Activated naive CD8-positive, alpha-beta T cell treated with anti-CD3 and anti-CD28 coated beads for 36 hours (primary cell): ENCODE results near the gene SOS2. TPM values are rescaled to one million over a fixed set of nuclear protein-coding genes. Genes with fewer than 3 reads are reported as not detected.
"Not testable (repeated sequence)": the region's sequence is repeated elsewhere in the genome, so short reads cannot be mapped to it uniquely, and the experiment has no call there.

ENCODE experiments used
- DNase-seq: peaks from one replicate; pipeline ENCODE4 v3.0.0; 2021
- H3K27ac Mint-ChIP-seq: one replicate; pipeline ENCODE4 v1.8.0; 2022; ENCODE audit warnings: mild to moderate bottlenecking, moderate library complexity, mixed read lengths
- H3K27me3 Mint-ChIP-seq: one replicate; pipeline ENCODE4 v1.8.0; 2022; ENCODE audit warnings: mild to moderate bottlenecking, mixed read lengths
- H3K36me3 Mint-ChIP-seq: one replicate; pipeline ENCODE4 v1.8.0; 2021; ENCODE audit warnings: mild to moderate bottlenecking, mixed read lengths
- H3K4me1 Mint-ChIP-seq: one replicate; pipeline ENCODE4 v1.8.0; 2021; ENCODE audit warnings: mixed read lengths
- H3K4me3 Mint-ChIP-seq: one replicate; pipeline ENCODE4 v1.8.0; 2022; ENCODE audit warnings: mild to moderate bottlenecking, moderate library complexity, mixed read lengths
- H3K9me3 Mint-ChIP-seq: one replicate; pipeline ENCODE4 v1.8.0; 2022; ENCODE audit warnings: mixed read lengths
- total RNA-seq, 2 experiments: library from RNA; stranded (reverse); gene quantifications; one replicate each; pipeline ENCODE4 v1.2.3, GENCODE V29; 2021

SOS2 gene
- total RNA-seq, 2 experiments from 2014 or later = 13.4 to 13.6 TPM

DNA sequence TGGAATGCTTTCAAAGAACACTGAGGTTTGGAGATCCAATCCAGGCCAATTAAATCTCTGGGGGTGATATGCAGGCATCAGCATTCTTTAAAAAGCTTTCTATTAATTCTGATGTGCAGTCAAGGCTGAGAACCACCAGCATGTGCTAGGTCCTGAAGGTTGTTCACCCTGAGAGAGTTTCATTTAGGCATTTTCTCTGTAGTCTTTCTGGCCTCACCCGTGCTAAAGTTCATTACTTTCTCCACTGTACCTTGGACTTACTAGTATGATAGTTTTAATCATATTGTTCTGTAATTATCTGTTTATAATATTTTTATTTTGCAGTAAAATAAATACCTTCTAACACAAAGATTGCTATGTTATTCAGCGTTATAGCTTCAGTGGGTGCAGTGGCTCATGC lies 32.9 kb downstream of the SOS2 start:
- H3K4me1 Mint-ChIP-seq = no peaks in the 10 kb centered on the region
- no peaks in the 10 kb centered on the region for H3K9me3 Mint-ChIP-seq
- H3K27ac Mint-ChIP-seq = no peak overlapping the region
- H3K27me3 Mint-ChIP-seq = no peaks in the 10 kb centered on the region
- peaks cover 2% of the 10 kb centered on the region for H3K36me3 Mint-ChIP-seq
- DNase-seq = no peak
- H3K4me3 Mint-ChIP-seq = no peak overlapping the region

DNA sequence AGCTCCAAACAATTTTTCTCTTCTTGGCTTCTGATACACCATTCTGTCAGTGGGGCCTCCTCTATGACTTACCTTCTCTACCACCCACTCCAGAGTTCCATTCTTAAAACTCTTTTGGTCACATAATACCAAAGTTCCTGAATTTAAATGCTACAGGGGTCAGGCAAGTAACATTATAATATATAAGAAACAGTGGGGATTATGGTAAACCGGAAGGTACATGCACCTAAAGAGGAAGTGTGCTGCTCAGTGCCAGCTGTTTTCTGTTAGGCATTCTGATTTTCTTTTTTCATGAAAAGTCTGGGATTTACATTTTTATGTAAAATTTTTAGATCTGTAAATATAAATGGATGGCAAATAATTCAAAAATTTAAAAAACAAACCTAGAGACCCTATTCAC lies 39.9 kb downstream of the SOS2 start:
- Mint-ChIP-seq H3K9me3 (no peaks in the 10 kb centered on the region), H3K4me3 (no peak overlapping the region), H3K36me3 (peaks cover 2% of the 10 kb centered on the region), H3K27me3 (no peaks in the 10 kb centered on the region), H3K27ac (no peak overlapping the region), H3K4me1 (no peaks in the 10 kb centered on the region)
- DNase-seq = no peak

DNA sequence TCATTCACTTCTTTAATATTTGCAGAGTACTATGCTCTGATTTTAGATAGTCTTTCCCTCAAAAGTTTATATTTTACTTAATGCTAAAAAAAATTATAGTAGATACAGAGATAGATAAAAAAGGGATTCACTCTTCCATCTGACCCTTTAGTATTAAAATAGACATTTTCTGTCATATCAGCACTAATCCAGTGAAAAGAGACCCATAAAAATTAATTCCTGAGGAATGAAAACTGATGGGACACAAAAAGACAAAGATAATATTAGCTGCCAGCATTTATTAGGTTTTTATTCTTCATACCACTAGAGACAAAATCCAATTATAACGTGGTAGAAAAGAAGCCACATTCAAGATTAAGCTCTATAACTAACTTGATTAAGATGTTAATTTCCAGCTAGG lies 45.3 kb downstream of the SOS2 start:
- H3K4me1 Mint-ChIP-seq = no peaks in the 10 kb centered on the region
- no peak for DNase-seq
- H3K36me3 Mint-ChIP-seq = peaks cover 2% of the 10 kb centered on the region
- H3K27ac Mint-ChIP-seq = no peak overlapping the region
- H3K9me3 Mint-ChIP-seq = no peaks in the 10 kb centered on the region
- H3K4me3 Mint-ChIP-seq = no peak overlapping the region
- no peaks in the 10 kb centered on the region for H3K27me3 Mint-ChIP-seq

DNA sequence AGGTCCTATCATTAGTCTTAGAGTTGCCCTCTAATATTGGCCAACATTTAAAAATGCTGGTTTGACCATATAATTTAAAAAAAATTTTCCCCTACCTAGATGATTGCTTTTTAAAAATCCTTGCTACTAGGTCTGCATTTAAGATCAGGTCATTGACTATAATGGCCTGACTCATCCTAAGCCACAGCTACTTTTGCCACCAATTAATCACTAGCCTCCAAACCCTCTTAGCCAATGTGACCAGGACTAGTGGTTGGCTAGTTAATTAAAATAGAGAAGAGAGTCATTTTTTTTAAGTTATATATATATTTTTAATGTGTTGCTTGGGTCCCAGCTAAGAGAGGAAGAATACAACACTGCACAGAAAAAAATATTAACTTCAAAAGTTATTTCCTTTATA lies 57.5 kb downstream of the SOS2 start:
- no peak overlapping the region for H3K4me3 Mint-ChIP-seq
- no peak overlapping the region for H3K27ac Mint-ChIP-seq
- peaks cover 3% of the 10 kb centered on the region for H3K36me3 Mint-ChIP-seq
- H3K4me1 Mint-ChIP-seq = no peaks in the 10 kb centered on the region
- no peaks in the 10 kb centered on the region for H3K9me3 Mint-ChIP-seq
- H3K27me3 Mint-ChIP-seq = no peaks in the 10 kb centered on the region
- DNase-seq = no peak

DNA sequence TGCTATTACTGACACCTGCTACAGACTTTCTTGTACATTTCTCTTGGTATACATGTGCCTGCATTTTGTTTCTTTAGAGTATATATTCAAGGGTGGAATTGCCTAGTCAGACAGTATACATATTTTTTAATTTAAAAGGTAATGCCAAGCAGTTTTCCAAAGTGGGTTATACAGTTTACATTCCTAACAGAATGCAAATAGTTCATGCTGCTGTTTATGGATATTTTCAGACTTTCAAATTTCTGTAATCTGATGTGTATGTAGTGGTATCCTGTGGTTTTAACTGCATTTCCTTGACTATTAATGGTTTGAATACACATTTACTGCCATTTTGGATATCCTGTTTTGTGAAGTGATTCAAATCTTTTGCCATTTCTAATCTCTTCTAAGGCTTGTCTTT lies 59.5 kb downstream of the SOS2 start:
- H3K27ac Mint-ChIP-seq = no peak overlapping the region
- no peaks in the 10 kb centered on the region for H3K4me1 Mint-ChIP-seq
- H3K9me3 Mint-ChIP-seq = no peaks in the 10 kb centered on the region
- no peak overlapping the region for H3K4me3 Mint-ChIP-seq
- no peaks in the 10 kb centered on the region for H3K27me3 Mint-ChIP-seq
- H3K36me3 Mint-ChIP-seq = peaks cover 1% of the 10 kb centered on the region
- DNase-seq = no peak

DNA sequence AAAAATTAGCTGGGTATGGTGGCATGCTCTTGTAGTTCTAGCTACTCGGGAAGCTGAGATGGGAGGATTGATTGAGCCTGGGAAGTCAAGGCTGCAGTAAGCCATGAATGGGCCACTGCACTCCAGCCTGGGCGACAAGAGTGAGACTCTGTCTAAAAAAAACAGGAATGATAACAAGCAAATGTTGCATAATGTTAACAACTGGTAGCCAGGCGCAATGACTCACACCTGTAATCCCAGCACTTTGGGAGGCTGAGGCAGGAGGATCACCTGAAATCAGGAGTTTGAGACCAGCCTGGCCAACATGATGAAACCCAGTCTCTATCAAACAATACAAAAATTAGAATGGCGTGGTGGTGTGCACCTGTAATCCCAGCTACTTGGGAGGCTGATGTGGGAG lies 64.0 kb downstream of the SOS2 start:
- not testable (repeated sequence) for H3K36me3 Mint-ChIP-seq, H3K27me3 Mint-ChIP-seq, H3K4me1 Mint-ChIP-seq, DNase-seq, H3K27ac Mint-ChIP-seq, H3K9me3 Mint-ChIP-seq, H3K4me3 Mint-ChIP-seq

DNA sequence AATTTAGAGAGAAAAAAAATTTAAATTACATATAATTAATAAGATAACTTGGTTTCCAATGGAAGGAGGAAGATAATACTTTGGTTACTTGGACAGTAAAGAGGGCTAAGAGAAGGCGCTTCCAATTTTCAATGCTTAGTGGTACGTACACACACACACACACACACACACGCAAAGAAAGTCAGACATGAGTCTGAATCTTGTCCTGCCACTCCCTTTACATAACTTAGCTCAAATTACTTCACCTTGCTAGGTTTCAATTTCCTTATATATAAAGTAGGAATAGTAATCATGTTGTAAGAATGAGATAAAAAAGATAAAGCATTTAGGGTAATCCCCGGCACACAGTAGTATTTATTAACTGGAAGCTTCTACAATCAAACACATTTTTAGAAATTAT lies 75.3 kb downstream of the SOS2 start:
- Mint-ChIP-seq H3K9me3 (no peaks in the 10 kb centered on the region), H3K27me3 (no peaks in the 10 kb centered on the region), H3K4me3 (no peak overlapping the region), H3K27ac (no peak overlapping the region), H3K36me3 (no peaks in the 10 kb centered on the region), H3K4me1 (no peaks in the 10 kb centered on the region)
- no peak for DNase-seq

DNA sequence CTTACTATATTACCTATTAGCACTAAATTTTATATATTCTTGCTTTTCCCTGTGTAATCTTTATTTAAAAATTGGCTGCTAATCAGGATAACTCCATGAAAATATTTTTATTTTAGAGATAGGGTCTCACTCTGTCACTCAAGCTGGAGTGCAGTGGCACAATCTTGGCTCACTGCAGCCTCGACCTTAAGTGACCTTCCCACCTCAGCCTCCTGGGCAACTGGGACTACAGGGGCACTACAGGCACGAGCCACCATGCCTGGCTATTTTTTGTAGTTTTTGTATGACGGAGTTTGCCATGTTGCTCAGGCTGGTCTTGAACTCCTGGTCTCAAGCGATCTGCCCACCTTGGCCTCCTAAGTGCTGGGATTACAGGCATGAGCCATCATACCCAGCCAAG lies 82.6 kb downstream of the SOS2 start:
- no peak for DNase-seq
- Mint-ChIP-seq H3K27ac (no peak overlapping the region), H3K27me3 (no peaks in the 10 kb centered on the region), H3K9me3 (no peaks in the 10 kb centered on the region), H3K4me1 (no peaks in the 10 kb centered on the region), H3K4me3 (no peak overlapping the region), H3K36me3 (peaks cover 3% of the 10 kb centered on the region)

DNA sequence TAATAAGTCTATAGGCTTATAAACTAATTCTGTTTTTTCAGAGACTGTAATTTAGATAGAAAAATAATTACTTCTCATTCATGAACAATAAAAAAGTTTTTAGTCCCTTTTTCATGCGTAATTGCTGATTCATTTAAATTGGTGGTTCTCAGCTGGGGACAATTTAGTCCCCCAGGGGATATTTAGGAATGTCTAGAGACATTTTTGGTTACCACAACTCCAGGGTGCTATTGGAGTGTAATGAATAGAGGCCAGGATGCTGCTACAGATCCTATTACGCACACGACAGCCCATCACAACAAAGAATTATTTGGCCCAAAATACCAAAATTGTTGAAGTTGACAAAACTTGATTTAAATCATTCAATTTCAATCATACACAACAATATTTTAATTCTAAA lies 92.2 kb downstream of the SOS2 start:
- Mint-ChIP-seq H3K4me1 (no peaks in the 10 kb centered on the region), H3K36me3 (no peaks in the 10 kb centered on the region), H3K9me3 (no peaks in the 10 kb centered on the region), H3K4me3 (no peak overlapping the region), H3K27ac (no peak overlapping the region), H3K27me3 (no peaks in the 10 kb centered on the region)
- DNase-seq = no peak

DNA sequence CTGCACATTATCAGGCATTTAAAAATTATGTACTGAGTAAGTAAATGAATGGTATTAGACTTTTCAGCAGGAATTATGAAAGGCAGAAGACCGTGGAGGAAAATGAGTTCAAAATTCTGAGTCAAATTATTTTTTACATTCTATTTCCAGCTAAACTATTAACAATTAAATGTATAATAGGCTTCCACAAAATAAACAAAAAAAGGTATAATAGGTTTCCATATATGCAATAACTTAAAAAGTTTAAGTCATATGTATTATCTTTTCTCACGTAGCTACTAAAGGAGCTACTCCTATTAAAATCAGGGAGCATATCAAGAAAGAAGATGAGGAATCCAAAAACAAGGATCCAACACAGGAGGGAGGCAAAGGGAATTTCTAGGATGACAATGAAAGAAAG lies 103.6 kb downstream of the SOS2 start:
- no peak for DNase-seq
- Mint-ChIP-seq H3K27ac (no peak overlapping the region), H3K9me3 (no peaks in the 10 kb centered on the region), H3K27me3 (no peaks in the 10 kb centered on the region), H3K36me3 (peaks cover 11% of the 10 kb centered on the region), H3K4me3 (no peak overlapping the region), H3K4me1 (no peaks in the 10 kb centered on the region)

DNA sequence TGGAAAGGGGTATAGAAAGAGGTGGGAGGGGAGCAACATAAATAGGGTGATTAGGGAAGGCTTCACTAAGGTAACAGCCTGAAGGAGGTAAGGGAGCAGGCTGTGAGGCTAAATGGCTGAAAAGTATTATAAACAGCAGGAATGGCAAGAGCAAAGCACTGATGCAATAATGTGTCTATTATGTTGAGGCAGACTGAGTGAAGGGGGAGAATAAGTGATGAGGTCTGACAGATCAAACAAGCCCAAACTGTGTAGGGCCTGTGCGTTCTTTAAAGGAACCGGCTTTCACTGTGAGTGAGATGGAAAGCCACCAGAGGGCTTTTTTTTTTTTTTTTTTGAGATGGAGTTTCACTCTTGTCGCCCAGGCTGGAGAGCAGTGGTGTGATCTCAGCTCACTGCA lies 108.3 kb downstream of the SOS2 start:
- Mint-ChIP-seq H3K4me3 (no peak overlapping the region), H3K4me1 (no peaks in the 10 kb centered on the region), H3K9me3 (no peaks in the 10 kb centered on the region), H3K27me3 (no peaks in the 10 kb centered on the region), H3K36me3 (peaks cover 9% of the 10 kb centered on the region), H3K27ac (no peak overlapping the region)
- DNase-seq = no peak

DNA sequence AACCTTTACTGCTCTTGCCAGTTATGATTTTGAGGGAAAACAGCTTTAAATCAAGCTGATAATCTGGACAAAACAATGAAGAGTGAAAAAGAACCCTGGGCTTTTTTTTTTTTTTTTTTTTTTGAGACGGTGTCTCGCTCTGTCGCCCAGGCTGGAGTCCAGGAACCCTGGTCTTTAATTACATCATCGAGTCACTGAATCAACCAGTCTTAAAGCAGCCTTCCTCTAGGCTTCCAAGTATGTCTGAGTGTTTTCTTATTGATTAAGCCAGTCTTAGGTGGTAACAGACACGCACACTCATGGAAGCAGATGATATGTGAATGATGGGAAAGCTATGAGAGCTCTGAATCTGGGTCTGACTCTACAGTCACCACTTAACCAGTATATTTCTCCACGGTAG lies 109.1 kb downstream of the SOS2 start:
- H3K36me3 Mint-ChIP-seq = peaks cover 9% of the 10 kb centered on the region
- no peaks in the 10 kb centered on the region for H3K4me1 Mint-ChIP-seq
- no peak overlapping the region for H3K4me3 Mint-ChIP-seq
- H3K9me3 Mint-ChIP-seq = no peaks in the 10 kb centered on the region
- H3K27me3 Mint-ChIP-seq = no peaks in the 10 kb centered on the region
- H3K27ac Mint-ChIP-seq = no peak overlapping the region
- no peak for DNase-seq

DNA sequence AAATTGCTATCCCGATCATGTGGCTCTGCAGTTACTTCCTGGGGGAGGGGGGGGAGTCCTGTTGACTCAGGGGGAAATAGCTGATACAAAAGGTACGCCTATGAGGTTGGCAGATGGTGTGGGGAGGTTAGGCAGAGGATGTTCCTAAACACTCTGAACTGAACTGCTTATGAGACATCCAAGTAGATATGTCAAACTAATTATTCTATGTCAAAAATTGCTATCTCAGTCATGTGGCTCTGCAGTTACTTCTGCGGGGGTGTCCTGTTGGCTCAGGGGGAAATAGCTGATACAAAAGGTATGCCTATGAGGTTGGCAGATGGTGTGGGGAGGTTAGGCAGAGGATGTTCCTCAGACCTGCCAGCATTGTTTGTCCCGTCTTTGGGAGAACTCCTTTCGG lies 109.9 kb downstream of the SOS2 start:
- Mint-ChIP-seq H3K27ac (no peak overlapping the region), H3K4me1 (peaks cover 5% of the 10 kb centered on the region), H3K9me3 (no peaks in the 10 kb centered on the region), H3K4me3 (no peak overlapping the region), H3K27me3 (no peaks in the 10 kb centered on the region), H3K36me3 (peaks cover 8% of the 10 kb centered on the region)
- no peak for DNase-seq

DNA sequence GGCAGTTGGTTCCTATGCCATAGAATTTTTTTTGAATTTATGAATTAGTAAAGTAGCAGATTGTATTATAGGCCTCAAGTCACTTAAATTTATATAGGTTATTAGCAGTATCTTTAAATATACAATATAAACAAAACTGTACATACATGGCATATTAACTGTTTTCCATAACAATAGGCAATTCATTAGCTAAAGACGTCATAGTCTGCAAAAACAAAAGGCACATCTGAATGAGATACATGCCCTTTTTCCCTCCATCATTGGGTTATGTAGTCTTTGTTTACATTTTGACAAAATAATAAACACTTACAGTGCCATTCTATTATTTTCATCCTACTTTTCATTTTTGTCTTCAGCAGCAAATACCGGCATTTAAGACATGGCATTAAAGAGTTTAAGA lies 113.9 kb downstream of the SOS2 start:
- Mint-ChIP-seq H3K27me3 (no peaks in the 10 kb centered on the region), H3K4me1 (peaks cover 28% of the 10 kb centered on the region), H3K36me3 (peaks cover 23% of the 10 kb centered on the region), H3K9me3 (no peaks in the 10 kb centered on the region), H3K4me3 (no peak overlapping the region), H3K27ac (no peak overlapping the region)
- no peak for DNase-seq

DNA sequence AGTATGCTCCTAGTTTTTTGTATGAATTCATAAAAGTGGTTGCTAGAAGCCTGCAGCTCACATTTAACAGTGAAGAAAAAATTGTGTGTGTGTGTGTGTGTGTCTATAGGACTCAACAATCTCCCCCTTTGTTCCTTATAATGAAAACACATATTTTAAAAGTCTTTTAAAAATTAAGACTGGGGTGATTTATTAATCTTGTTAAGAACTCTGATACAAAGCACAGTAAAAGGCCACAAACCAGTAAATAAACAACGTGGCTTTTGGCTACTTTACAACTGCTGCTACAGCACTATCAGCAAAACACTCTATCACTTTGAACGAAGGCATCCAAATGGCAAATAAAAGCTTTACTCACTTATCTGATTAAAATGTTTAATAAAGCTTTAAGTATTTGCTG lies 114.4 kb downstream of the SOS2 start:
- peak overlapping the region; percentile 97 for H3K4me3 Mint-ChIP-seq
- H3K36me3 Mint-ChIP-seq = peaks cover 25% of the 10 kb centered on the region
- H3K4me1 Mint-ChIP-seq = peaks cover 29% of the 10 kb centered on the region

DNA sequence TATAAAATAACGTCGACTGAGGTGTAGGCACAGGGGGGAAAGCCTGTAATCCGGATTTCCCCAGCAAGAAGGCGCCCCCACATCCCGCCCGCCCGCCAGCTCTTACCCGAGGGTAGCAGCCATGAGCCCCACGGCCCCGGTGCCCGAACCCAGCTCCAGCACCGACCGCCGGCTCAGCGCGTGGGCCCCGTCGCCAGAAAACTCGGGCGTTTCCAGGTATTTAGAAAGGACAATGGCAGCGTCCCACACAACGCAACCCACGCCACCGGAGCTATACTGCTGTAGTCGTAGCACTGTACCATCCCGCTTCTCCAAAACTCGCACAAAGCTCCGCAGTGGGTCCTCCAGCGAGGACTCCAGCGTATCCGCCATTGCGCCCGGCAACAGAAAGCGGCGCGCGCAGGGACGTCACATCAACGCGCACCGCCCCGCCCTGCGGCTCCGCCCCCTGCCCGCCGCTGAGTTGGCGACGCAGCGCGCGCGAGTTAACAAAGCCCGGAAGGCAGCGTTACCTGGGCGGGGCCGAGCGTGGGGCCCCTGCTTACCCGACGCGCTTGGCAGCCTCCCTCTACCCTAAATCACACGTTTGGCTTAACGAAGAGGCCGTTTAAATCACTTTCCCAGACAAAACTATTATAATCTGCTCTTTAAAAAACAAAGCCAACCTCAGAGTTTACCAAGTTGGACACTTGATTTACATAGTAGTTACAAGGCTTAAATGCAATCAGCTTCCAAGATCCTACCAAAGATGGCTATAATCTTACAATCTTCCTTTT lies 115.0 kb downstream of the SOS2 start, which contains the start of gene VCPKMT:
VCPKMT (minus strand) TSS at position 392 of the 776 bp plus-strand sequence; CDS start at position 372, 20 bp downstream.
- Mint-ChIP-seq H3K4me3 (peak within 1 kb of the TSS; percentile 97), H3K36me3 (peaks cover 28% of the 10 kb centered on the region), H3K27ac (peak within 1 kb of the TSS; percentile 97), H3K9me3 (no peaks in the 10 kb centered on the region), H3K4me1 (peaks cover 34% of the 10 kb centered on the region), H3K27me3 (no peaks in the 10 kb centered on the region)
- peak; percentile 98 for DNase-seq

More for the DNA sequence above, 114.4 kb downstream of the SOS2 start:
- Mint-ChIP-seq H3K27me3 (no peaks in the 10 kb centered on the region), H3K9me3 (no peaks in the 10 kb centered on the region), H3K27ac (peak overlapping the region; percentile 97)
- DNase-seq = no peak
